ENCODE results near the gene SIRT2. TPM values are rescaled to one million over a fixed set of nuclear protein-coding genes. Genes with fewer than 3 reads are reported as not detected.
A peak's percentile ranks its signal among the peaks of the same experiment; 100 is the strongest.
"Not testable (repeated sequence)": the region's sequence is repeated elsewhere in the genome, so short reads cannot be mapped to it uniquely, and the experiment has no call there.

Gene SIRT2
- total RNA-seq, 3 donors from 2014 or later: 23.5 to 29.8 (median 27.3) TPM

DNA sequence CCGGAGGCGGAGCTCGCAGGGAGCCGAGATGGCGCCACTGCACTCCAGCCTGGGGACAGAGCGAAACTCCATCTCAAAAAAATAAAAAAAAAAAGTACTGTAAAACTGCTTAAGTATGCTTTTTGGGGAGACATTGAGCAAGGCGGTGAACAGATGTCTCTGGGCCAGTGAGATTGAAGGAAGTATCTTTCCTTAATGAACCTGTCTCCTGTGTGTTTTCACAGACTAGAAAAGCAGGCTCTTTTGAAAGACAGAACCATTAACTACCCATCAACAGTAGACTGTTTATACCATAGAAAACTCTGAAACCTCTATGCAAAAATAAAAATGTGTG, 66.4 kb downstream of the SIRT2 start:
- DNase-seq (no peak), ATAC-seq (no peak)
- Mint-ChIP-seq H3K4me1 (ENCODE audit: low read depth) (peaks cover 29% of the 10 kb centered on the region), H3K4me3 (no peak overlapping the region), H3K27me3 (ENCODE audit: low read depth) (no peaks in the 10 kb centered on the region), H3K36me3 (ENCODE audit: insufficient read depth) (peaks cover 12% of the 10 kb centered on the region), H3K9me3 (no peaks in the 10 kb centered on the region)

DNA sequence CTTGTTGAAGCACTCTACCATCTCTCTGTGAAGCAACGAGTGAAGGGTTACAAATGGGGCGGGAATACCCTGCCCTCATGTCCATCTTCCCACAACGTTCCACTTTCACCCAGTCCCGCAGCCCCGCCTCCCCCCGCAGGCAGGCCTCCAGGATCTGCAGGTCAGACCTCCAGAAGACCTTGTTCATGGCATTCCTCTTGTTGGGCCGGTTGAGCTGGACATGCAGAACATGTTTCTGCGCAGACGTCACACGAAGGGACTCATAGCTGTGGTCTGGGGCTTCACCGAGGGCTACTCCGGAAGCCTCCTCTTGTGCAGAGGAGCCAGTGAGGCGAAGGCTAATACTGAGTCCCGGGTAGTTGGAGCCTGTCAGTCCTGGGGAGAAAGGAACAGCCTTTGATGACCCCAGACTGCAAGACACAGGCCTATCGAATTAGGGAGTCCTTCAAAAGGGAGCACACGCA, 68.2 kb downstream of the SIRT2 start:
- Mint-ChIP-seq H3K9me3 (no peaks in the 10 kb centered on the region), H3K4me3 (peak overlapping the region; percentile 85), H3K4me1 (ENCODE audit: low read depth) (peaks cover 40% of the 10 kb centered on the region), H3K36me3 (ENCODE audit: insufficient read depth) (peaks cover 13% of the 10 kb centered on the region), H3K27me3 (ENCODE audit: low read depth) (no peaks in the 10 kb centered on the region)
- ATAC-seq: peak; percentile 21 to 22
- no peak for DNase-seq

GRCh38 chr19:38830039-38830733, 69.2 kb downstream of the SIRT2 start:
- Mint-ChIP-seq H3K36me3 (ENCODE audit: insufficient read depth) (peaks cover 11% of the 10 kb centered on the region), H3K4me3 (peak overlapping the region; percentile 85), H3K4me1 (ENCODE audit: low read depth) (peaks cover 40% of the 10 kb centered on the region)

GRCh38 chr19:38829203-38829602, 70.2 kb downstream of the SIRT2 start:
- not testable (repeated sequence) for H3K27me3 Mint-ChIP-seq (ENCODE audit: low read depth); H3K4me3 Mint-ChIP-seq; DNase-seq; H3K9me3 Mint-ChIP-seq; ATAC-seq
- Mint-ChIP-seq H3K36me3 (ENCODE audit: insufficient read depth) (peaks cover 15% of the 10 kb centered on the region), H3K4me1 (ENCODE audit: low read depth) (peaks cover 43% of the 10 kb centered on the region)

More at GRCh38 chr19:38830039-38830733, 69.2 kb downstream of the SIRT2 start:
- Mint-ChIP-seq H3K9me3 (no peaks in the 10 kb centered on the region), H3K27me3 (ENCODE audit: low read depth) (no peaks in the 10 kb centered on the region)
- no peak for DNase-seq
- ATAC-seq: no peak

Other genes with a start within 250 kb of the SIRT2 start
- 1 to 10 TPM in 2 of 3 donors, under 1 TPM in 1; 0.99 to 1.1 (median 1.0) TPM for gene CAPN12, start 155.1 kb downstream of the SIRT2 start, total RNA-seq
- not detected for gene LGALS7, start 126.1 kb downstream of the SIRT2 start, total RNA-seq
- gene LGALS7B, start 110.4 kb downstream of the SIRT2 start, total RNA-seq: not detected
- gene LGALS4, start 86.7 kb downstream of the SIRT2 start, total RNA-seq: 1 to 10 TPM; 1.7 to 2.7 (median 2.2) TPM
- gene ECH1, start 67.8 kb downstream of the SIRT2 start, total RNA-seq: 100 to 1,000 TPM in 2 of 3 donors, 10 to 100 TPM in 1; 91.1 to 109 (median 108) TPM
- gene HNRNPL, start 49.6 kb downstream of the SIRT2 start, total RNA-seq: 100 to 1,000 TPM; 679 to 736 (median 698) TPM
- 10 to 100 TPM; 65.2 to 77.3 (median 68.6) TPM for gene RINL, start 21.3 kb downstream of the SIRT2 start, total RNA-seq
- gene NFKBIB, start 351 bp upstream of the SIRT2 start, total RNA-seq: 100 to 1,000 TPM; 150 to 174 (median 169) TPM
- under 1 TPM in 2 of 3 donors, not detected in 1; 0.33 to 0.63 TPM for gene CCER2, start 12.6 kb upstream of the SIRT2 start, total RNA-seq
- 10 to 100 TPM; 42.5 to 49.5 (median 46.8) TPM for gene SARS2, start 31.1 kb upstream of the SIRT2 start, total RNA-seq
- gene MRPS12, start 31.3 kb upstream of the SIRT2 start, total RNA-seq: 100 to 1,000 TPM; 157 to 192 (median 185) TPM
- gene FBXO17, start 76.1 kb upstream of the SIRT2 start, total RNA-seq: under 1 TPM; 0.10 to 0.29 (median 0.14) TPM
- gene FBXO27, start 132.9 kb upstream of the SIRT2 start, total RNA-seq: under 1 TPM; 0.18 to 0.63 (median 0.20) TPM
- gene ACP7, start 184.8 kb upstream of the SIRT2 start, total RNA-seq: under 1 TPM in 1 of 3 donors, not detected in 2; 0.20 TPM
- gene PAK4, start 226.2 kb upstream of the SIRT2 start, total RNA-seq: 10 to 100 TPM; 21.3 to 24.4 (median 23.5) TPM

Measured in activated T-cell treated with anti-CD3 and anti-CD28 coated beads, Interleukin-2, amount 50 U/mL, for 4 hours (primary cell).